NCI-H345 treated with DMSO at 0.1 percent for 48 hours (cell line): Measurements from ENCODE around the gene VIPR1.

Experiments used
- DNase-seq: peaks from one replicate; lab custom pipeline; 2025; ENCODE audit not compliant: unreplicated experiment; lab: John Stamatoyannopoulos, UW

Gene VIPR1

GRCh38 chr3:42502429-42503250 is at the start of gene VIPR1:
TSS of gene VIPR1 (plus strand) at chr3:42502643. CDS start at chr3:42502736, 93 bp downstream.
- peak; percentile 66 for DNase-seq

DNA sequence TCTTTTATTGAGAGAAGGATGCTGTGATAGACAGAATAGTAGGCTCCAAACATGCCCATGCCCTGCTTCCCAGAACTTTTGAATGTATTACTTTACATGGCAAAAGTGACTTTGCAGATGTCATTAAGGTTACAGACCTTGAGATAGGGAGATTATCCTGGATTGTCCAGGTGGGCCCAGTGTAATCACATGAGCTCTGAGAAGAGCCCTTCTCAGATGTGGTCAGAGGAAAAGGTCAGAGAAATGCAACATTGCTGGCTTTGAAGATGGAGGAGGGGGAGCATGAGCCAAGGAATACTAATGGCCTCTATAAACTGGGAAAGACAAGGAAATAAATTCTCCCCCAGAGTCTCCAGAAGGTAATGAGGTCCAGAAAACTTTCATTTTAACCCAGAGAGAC is 46.2 kb upstream of the VIPR1 start:
- DNase-seq = no peak

DNA sequence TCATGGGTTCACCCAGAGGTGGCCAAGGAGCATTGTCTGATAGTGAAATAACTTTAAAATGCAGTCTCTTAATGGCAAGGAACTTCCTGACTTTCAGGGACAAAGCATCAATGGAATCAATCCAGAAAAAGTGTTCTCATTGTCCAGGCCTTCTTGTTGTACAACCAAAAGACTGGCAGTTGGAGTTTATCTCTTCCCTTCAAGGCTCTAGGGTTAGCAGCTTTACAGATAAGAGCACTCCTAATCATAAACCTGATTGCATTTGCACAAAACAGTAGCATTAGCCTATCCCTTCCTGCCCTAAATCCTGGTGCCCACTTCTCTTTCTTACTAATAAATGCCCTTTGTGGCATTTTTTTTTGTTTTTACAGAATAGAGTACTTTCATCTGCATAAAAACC is 43.3 kb upstream of the VIPR1 start:
- DNase-seq = no peak

DNA sequence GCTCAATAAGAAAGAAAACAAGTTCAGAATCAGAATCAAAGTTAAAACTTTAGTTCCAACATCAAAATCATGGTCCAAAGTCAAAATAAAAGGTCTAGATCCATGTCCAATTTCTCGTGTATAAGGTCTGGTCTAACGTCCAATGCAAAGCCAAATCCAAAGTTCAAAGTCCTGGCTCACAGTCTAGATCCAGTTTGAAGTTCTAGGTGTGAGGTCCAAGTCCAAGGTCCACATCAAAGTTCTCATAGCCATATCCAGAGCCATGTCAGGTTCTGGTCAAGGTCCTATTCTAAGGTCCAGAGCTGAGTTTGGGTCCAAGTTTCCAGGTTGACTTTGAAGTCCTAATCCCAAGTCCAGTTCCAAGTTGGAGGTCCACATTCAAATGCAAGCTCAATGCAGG is 40.7 kb upstream of the VIPR1 start:
- no peak for DNase-seq

DNA sequence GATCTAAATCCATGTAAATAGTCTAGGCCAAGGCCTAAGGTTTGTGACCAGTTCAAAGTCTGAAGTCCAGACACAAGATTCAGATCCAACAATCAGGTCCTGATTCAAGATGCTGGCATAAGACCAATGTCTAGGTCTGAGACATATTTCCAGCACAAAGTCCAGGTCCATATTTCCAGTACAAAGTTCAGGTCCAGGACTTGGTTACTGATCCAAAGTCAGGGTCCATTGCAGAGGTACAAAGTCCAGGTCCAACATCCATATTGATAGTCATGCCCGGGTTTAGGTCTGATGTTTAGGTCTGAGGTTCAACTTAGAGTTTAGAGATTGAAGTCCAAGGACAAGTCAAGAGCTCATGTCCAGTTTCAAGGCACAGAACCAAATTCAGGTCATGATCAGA is 39.4 kb upstream of the VIPR1 start:
- DNase-seq = no peak

DNA sequence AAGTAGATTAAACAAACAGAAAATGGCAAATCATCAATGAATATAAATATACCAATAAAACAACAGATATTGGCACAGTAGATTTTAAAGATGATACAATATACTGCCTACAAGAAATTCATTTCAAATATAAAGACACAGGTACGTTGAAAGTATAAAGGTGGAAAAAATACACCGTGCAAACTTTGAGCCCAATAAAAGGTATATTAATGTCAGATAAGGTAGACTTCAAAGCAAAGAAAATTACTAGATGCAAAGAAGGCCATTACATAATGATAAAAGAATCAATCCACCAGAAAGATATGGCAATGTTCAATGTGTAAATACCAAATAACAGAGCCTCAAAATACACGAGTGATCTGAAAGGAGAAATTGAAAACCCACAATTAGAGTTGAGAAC is 34.3 kb upstream of the VIPR1 start:
- DNase-seq = no peak

DNA sequence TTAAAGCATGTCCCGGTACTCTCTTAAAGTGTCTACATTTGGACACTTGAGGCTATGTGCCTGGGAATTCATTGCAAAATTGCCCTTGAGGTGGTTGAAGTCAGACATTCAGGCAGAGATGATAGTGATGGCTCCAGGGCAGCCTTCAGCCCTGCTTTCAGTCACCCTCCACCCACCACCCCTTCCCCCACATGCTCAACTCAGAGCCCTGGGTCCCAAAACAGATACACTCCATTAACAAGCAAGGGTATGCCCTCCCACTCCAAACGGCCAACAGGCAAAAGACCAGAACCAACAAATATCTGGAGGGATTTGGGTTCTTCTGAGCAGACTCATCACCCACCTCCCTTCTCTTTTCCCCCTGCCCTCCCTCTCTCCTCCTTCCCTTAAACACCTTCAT is 29.9 kb upstream of the VIPR1 start:
- no peak for DNase-seq

DNA sequence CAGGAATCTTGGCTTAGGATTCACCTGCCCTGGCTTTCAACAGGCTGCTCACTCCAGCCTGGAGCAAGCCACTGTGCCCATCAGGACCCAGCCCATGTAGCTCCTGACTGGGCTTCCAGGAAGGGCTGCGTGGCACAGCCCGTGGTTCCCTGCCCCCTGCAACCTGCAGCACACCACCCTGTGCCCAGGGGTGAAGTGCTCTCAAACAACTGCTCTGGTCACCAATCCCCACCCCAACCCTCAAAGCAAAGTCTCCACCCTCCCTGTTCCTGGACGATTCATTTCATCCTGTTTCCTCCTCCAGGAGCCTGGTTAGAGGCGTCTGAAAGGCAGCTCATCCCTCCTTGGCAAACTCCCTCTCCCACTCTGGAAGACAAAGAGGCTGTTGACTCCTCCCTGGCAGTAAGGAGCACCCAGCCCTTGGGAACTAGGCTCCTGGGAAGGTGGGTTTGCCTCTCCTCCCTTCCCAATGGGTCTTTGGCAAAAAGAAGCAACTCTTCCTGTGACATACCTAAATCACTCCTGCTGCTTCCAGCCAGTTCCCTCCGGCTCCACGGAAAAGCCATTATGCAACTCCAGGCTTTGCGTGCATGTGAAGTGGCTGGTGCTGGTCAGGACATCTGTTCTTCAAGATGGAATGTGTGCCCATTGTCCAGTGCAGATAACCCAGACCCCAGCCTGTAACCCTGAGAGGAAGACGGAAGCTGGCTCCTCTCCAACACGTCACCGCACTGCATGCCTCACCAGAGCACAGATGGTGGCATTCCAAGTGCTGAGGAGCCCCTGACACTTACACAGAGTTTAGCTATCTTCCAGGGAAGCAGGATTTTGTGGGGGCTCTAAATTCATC is 29.1 kb upstream of the VIPR1 start:
- no peak for DNase-seq

DNA sequence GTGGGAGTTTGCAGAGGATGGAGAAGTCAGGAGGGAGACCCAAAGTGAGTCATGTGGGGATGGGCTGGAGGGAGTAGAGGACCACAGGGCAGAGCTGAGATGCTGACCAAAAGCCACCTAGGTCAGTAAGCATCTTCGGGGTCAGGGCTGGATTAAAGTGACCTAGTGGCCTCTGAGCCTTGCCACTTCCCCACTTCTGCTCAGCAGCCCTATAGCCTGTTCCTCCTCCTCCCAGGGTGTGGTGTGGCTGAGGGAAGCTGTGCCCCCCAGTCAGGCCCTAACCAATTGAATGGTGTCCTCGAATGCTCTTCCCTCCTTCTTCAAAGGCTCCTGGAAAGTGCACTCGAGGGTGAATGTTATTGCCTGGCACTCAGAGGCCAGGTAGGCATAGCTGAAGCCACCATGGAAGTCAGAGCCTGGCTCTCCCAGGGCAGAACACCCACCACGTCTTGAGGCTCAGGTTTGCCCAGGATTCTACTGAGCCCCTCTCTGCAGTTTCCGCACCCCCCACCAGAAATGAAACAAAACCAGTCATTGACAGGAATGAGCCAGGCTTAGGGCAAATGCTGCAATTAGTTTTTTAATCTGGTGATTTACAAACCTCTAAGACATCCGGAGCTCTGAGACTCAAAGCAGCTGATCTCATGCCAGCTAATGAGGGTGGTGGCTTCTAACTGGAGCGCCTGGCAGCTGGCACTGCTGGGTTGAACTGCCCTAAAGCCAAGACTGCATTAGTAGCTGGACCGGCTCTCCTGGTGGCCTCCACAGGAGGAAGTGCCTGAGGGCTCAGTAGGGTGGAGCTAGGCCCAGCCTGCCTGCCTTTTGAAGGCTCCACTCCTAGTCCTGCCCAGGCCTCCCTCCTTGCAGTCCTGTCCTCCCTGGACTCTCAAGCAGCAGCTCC is 26.0 kb upstream of the VIPR1 start:
- DNase-seq = no peak

GRCh38 chr3:42477696-42478095 is 24.7 kb upstream of the VIPR1 start:
- DNase-seq = no peak

DNA sequence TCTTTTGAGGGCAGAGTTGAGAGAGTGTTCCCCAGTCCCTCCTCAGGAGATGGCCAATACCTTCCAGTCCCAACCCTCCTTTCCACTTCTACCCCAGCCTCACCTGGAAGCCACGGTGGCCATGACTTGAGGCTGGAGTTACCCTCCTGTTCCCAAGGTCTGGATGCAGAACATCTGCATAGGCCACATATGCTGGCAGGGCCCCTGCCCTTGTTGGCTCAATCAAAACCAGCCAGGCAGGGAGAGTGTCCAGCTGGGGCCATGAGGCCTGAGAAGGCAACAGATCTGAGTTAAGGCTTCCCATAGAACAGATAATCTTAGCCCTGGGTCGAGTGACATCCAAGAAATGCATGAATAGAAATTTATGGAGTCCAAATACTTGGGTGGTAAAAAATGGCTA is 23.6 kb upstream of the VIPR1 start:
- no peak for DNase-seq

DNA sequence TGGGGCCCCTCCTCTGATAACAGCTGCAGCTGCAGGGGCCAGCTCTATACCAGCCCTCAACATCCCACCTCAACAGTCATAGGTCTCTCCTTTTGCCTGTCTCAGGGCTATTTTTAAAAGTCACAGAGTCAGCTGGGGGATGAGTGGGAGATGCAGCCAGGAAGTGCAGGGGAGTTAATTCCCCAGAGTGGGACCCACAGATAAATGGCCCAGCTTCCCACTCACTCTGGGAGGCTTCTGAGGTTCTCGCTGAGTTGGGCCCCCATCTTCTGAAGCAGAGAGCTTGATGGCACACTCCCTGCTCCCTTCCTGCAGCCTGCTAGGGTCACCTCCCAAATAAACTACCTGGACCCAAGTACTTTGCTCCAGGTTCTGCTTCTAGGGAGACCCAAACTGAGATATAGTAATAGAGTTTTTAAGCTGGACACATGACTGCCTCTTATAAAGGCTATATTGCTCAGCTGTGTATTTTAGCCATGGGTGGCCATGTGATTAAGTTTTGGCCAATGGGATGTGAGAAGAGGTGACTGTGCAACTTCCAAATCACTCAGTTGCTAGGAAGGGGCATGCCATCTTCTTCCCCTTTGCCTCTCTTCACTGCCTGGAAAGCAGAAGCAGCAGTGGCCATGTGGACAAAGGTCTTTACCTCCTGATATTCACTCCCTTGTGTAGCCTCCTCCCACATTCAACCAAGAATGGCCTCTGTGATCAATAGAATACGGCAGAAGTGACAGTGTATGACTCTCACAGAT is 15.5 kb upstream of the VIPR1 start:
- no peak for DNase-seq

DNA sequence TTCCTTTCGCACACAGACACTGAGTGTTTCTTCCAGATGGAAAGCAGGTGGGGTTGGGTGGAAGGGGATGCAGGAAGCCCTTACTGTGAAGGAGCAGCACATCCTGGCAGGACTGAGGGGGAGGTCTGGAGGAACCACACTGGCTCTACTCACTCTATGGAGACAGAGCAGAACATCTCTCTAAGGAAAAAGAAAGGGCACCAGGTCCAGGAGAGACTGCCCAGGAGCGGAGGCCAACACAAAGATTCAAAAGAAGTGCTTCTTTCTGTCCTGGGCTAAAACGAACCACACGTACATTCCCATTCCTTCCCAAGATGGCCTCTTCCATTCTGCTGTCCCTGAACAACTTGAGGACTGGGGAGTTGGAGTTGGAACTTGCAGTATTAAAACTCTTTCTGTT is 13.8 kb upstream of the VIPR1 start:
- no peak for DNase-seq

DNA sequence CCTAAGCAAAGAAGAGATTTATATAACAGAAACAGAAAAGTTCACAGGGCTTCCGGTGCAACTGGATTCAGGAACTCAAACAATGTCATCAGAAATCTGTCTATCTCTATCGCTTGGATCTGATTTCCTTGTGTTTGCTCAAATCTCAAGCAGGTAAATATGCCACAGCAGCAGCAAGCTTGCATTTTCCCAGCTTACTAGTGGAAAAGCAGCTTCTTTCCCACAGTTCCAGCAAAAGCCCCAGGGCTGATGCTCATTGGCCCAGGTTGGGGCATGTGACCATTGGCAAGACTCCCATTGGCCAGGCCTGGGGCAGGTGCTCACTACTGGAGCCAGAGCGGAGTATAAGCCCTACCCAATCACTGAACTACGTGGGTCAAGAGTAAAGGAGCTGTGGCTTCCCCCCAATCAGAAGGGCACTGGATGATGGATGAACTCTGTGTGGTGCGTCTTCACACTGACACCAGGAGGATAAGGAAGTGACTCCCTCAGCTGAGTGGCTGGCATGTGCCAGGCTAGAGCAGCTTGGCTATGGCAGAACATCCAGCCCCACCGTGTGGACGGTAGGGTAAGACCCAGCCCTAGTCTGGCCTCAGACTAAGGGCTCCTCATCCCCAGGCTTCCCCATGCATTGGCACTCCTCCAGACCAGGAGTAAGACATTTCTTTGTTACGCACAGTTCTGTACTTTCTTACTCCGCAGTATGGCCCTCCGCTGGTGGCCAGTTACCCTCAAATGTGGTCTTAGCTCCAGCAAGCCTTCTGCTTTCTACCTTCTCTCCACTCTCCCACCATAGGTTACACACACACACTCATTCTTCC is 13.1 kb upstream of the VIPR1 start:
- no peak for DNase-seq

- DNase-seq = no peak
Measured at GRCh38 chr3:42489937-42490227, 12.6 kb upstream of the VIPR1 start.

DNA sequence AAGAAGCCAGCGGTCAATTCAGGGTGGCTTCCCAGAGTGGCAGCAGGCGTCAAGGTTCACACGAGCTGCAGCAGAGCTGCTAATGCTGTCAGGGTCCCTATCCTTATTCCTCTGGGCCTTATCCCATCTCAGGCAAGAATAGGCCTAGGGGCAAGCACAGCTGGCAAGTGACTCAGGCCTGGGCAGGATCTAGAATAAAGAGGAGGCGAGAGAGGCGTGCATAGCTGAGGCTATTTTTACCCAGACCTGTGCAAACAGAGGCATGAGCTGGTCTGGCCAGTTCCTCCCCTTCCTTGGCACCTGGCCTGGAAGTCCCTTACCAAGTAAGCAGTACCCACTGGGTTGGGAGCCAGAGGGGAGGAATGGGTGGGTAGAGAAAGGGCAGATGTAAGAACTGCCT is 12.2 kb upstream of the VIPR1 start:
- no peak for DNase-seq

DNA sequence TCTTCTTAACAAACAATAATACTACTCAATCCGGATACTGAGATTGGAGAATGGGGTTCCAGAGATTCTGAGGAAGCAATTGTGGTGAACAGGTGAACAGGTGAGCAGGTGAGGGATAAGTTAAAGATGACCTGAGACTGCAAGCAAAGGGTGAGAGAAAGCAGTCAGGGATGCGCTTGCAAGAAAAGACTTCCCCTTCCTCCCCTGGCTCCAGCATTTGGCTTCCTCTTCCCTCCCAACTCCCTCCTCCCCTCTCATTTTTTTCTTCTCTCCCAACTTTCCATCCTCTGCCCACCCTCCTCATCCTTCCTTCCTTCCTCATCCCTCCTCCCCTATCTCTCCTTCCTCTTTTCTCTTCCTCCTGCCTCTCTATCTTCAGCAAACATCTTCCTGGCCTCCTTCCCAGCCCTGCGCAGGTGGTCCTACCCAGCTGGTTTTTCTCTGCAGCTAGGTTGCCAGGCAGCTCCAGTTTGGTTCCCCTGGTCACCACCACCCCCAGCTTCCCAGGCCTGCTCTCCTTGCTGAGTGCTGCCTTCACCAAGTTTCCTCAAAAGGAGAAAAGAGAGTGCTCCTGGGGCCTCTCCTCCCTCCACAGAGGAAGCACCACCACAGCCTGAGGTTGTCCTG is 10.4 kb upstream of the VIPR1 start:
- DNase-seq = no peak

DNA sequence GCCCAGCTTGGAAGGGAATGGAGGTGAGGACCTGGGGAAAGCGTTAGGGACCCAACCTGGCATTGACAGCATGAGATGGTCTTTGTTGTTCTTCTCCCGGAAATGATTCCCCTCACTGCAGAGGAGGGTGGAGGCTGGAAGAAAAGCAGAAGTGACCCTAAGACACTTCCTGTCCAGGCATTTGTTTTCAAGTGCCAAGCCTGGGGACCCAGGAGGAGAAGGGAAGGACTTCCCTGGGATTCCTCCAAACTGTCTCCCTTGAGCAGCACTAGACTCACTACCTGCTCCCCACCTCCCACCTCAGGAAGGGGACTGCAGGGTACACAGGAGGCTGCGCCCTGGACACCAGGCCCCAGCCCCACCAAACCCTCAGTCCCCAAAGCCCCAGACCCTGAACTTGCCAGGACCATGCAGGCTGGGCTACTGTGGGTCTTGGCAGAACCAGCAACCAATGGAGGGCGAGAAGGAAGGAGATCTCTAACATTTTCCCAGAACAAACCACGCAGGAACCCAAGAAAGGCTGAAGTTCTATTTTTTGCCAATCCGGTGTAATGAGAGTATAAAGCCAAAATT is 9.8 kb upstream of the VIPR1 start:
- DNase-seq = no peak

DNA sequence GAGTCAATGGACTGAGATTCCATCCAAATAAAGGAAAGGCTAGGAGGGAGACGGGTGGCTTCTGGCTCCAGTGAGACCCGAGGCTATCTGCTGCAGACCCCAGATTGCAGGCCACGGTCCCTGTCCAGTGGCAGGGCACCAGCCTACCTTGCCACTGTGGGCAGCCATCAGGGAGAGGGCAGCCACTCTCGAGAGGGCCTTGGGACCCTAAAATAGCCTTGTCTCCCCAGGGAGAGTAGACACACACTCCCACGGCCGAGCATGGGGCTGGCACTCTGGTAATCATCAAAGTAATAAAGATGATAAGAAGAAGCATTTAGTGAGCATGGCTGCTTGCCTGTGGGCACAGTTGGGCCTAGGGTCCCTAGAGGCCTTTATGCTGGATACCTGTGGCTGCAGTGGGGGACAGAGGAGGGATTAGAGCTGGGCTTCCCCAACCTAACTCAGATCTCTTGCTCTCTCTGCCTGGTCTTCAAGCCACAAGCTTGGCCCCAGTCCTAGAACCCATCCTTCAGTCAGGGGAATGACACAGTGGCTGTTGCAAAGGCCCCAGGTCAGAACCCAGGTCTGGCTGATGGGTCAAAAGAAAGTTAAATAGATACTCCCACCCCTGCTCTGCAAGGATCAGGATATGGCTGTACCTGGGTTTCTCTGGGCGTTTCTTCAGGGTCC is 9.2 kb upstream of the VIPR1 start:
- DNase-seq = no peak
